Measurements from ENCODE around the gene MAP4K3. TPM values are rescaled to one million over a fixed set of nuclear protein-coding genes. Genes with fewer than 3 reads are reported as not detected.

MAP4K3 gene
- total and polyA plus RNA-seq, 9 of the 15 experiments (the other 6 are each of a cell fraction or from before 2014, with no cell fraction given), result 3.1 to 30.0 (median 16.9) TPM

GRCh38 chr2:39455826-39456225 is 18.7 kb upstream of the MAP4K3 start (continued):
- TF ChIP-seq SMARCE1 (IDR thresholded peaks at IDR 0.05) (no peak), ILF3 (IDR thresholded peaks at IDR 0.05; ENCODE audit: borderline replicate concordance) (no peak), ARID3A (IDR thresholded peaks at IDR 0.05; ENCODE audit: borderline replicate concordance, low read depth, low read length) (no peak), NFATC3 (IDR thresholded peaks at IDR 0.05) (no peak), KDM2B (CRISPR knock-in tag; IDR thresholded peaks at IDR 0.05) (no peak), PRDM10 (IDR thresholded peaks at IDR 0.05; ENCODE audit: partially characterized antibody) (no peak), E2F1 (CRISPR knock-in tag; IDR thresholded peaks at IDR 0.05) (no peak), TEAD4 (IDR thresholded peaks at IDR 0.05; ENCODE audit: low read length) (no peak), TEAD4 (CRISPR knock-in tag; IDR thresholded peaks at IDR 0.05; ENCODE audit: borderline replicate concordance) (no peak), NR2C2 (CRISPR knock-in tag; IDR thresholded peaks at IDR 0.05) (no peak), NR2C2 (tag; IDR thresholded peaks at IDR 0.05) (no peak), ZNF165 (CRISPR knock-in tag; IDR thresholded peaks at IDR 0.05; ENCODE audit: borderline replicate concordance) (no peak)
